SK-N-MC (cell line): ENCODE results near the gene GPR176.

Experiments used
- EZH2 ChIP-seq: fragments of 200-600 bp; sonication (generic); IDR thresholded peaks from one replicate; pipeline ENCODE4 v1.6.1; 2017; ENCODE audit warnings: antibody characterized with exemption
- POLR2AphosphoS5 ChIP-seq: IDR thresholded peaks from 2 replicates; pipeline ENCODE4 v1.6.1; 2012; ENCODE audit warnings: mild to moderate bottlenecking, low read depth, low read length, borderline replicate concordance

GRCh38 chr15:39860200-39860599 lies 59.9 kb downstream of the GPR176 start:
- no peak for TF ChIP-seq POLR2AphosphoS5
- no peak for TF ChIP-seq EZH2
